Erythroblast (primary cell): ENCODE results near the gene REV3L.

Experiments used
- GATA1 ChIP-seq: IDR thresholded peaks from 2 replicates; pipeline ENCODE4 v1.6.1; 2011; ENCODE audit warnings: low read depth, mild to moderate bottlenecking, control low read depth, low read length, moderate library complexity
- POLR2A ChIP-seq: IDR thresholded peaks from 2 replicates; pipeline ENCODE4 v1.6.1; 2011; ENCODE audit warnings: mild to moderate bottlenecking, low read length

- no peak for TF ChIP-seq POLR2A
- no peak for TF ChIP-seq GATA1
Measured at GRCh38 chr6:111520524-111520923, 37.5 kb upstream of the REV3L start.
